ENCODE results near the gene SHANK3. TPM values are rescaled to one million over a fixed set of nuclear protein-coding genes. Genes with fewer than 3 reads are reported as not detected.

The SHANK3 gene
- total and polyA plus RNA-seq, 8 donors: 17.2 to 42.9 (median 23.5) TPM

GRCh38 chr22:50713571-50714056, 41.0 kb downstream of the SHANK3 start:
- H3K27ac ChIP-seq: no peak overlapping the region
- ATAC-seq: no peak
- H3K36me3 ChIP-seq: peaks cover 0 to 19% of the 10 kb centered on the region in 2 donors

GRCh38 chr22:50714150-50714549, 41.5 kb downstream of the SHANK3 start:
- Histone ChIP-seq H3K9me3 (no peaks in the 10 kb centered on the region), H3K4me1 (peaks cover 0 to 14% of the 10 kb centered on the region in 2 donors), H3K4me3 (no peak overlapping the region), H3K27me3 (peaks cover 0 to 2% of the 10 kb centered on the region in 2 donors), H3K27ac (no peak overlapping the region), H3K36me3 (peaks cover 0 to 19% of the 10 kb centered on the region in 2 donors)
- DNase-seq: no peak
- no peak for ATAC-seq
- TF ChIP-seq CTCF (IDR thresholded peaks at IDR 0.05): no peak
- intact Hi-C loops (cut with DNase I): no loop called here

More at GRCh38 chr22:50713571-50714056, 41.0 kb downstream of the SHANK3 start:
- H3K4me3 ChIP-seq: no peak overlapping the region
- H3K27me3 ChIP-seq: no peaks in the 10 kb centered on the region
- H3K9me3 ChIP-seq: no peaks in the 10 kb centered on the region
- no peak for DNase-seq
- no peak for TF ChIP-seq CTCF (IDR thresholded peaks at IDR 0.05)
- intact Hi-C loops (cut with DNase I): no loop called here
- peaks cover 0 to 14% of the 10 kb centered on the region in 2 donors for H3K4me1 ChIP-seq

- ATAC-seq (no peak), DNase-seq (peak in 1 of 4 donors; percentile 77)
- Histone ChIP-seq H3K36me3 (peaks cover 0 to 13% of the 10 kb centered on the region in 2 donors), H3K4me3 (no peak overlapping the region), H3K9me3 (no peaks in the 10 kb centered on the region), H3K27ac (no peak overlapping the region), H3K4me1 (peaks cover 0 to 14% of the 10 kb centered on the region in 2 donors), H3K27me3 (peaks cover 0 to 8% of the 10 kb centered on the region in 2 donors)
- TF ChIP-seq CTCF (IDR thresholded peaks at IDR 0.05): no peak
- intact Hi-C loops (cut with DNase I): no loop called here
Measured at GRCh38 chr22:50714631-50715179, 42.1 kb downstream of the SHANK3 start.

- DNase-seq (peak in 1 of 4 donors; percentile 60), ATAC-seq (no peak)
- peaks cover 0 to 14% of the 10 kb centered on the region in 2 donors for H3K4me1 ChIP-seq
- H3K27ac ChIP-seq: no peak overlapping the region
- TF ChIP-seq CTCF (IDR thresholded peaks at IDR 0.05): no peak
- intact Hi-C loops (cut with DNase I): no loop called here
- H3K27me3 ChIP-seq: peaks cover 0 to 13% of the 10 kb centered on the region in 2 donors
- H3K36me3 ChIP-seq: peaks cover 0 to 9% of the 10 kb centered on the region in 2 donors
- H3K4me3 ChIP-seq: no peak overlapping the region
- H3K9me3 ChIP-seq: no peaks in the 10 kb centered on the region
Measured at GRCh38 chr22:50715250-50715649, 42.6 kb downstream of the SHANK3 start.

- Histone ChIP-seq H3K36me3 (peaks cover 0 to 9% of the 10 kb centered on the region in 2 donors), H3K27ac (no peak overlapping the region), H3K9me3 (no peaks in the 10 kb centered on the region), H3K4me1 (peaks cover 0 to 14% of the 10 kb centered on the region in 2 donors), H3K4me3 (no peak overlapping the region), H3K27me3 (peaks cover under 1 to 18% of the 10 kb centered on the region in 2 donors)
- DNase-seq: peak in 1 of 4 donors; percentile 68
- intact Hi-C loops (cut with DNase I): no loop called here
- ATAC-seq: no peak
- no peak for TF ChIP-seq CTCF (IDR thresholded peaks at IDR 0.05)
Measured at GRCh38 chr22:50715776-50716175, 43.2 kb downstream of the SHANK3 start.
